HG03039 (cell line): ENCODE data around the gene MAPKAP1.

Experiments
- ATAC-seq: cut with Tn5 transposase; IDR thresholded peaks from one replicate; pipeline ENCODE4 v1.9.1; 2021; ENCODE audit warnings: mild to moderate bottlenecking, moderate library complexity; ENCODE audit not compliant: unreplicated experiment

MAPKAP1 gene

DNA sequence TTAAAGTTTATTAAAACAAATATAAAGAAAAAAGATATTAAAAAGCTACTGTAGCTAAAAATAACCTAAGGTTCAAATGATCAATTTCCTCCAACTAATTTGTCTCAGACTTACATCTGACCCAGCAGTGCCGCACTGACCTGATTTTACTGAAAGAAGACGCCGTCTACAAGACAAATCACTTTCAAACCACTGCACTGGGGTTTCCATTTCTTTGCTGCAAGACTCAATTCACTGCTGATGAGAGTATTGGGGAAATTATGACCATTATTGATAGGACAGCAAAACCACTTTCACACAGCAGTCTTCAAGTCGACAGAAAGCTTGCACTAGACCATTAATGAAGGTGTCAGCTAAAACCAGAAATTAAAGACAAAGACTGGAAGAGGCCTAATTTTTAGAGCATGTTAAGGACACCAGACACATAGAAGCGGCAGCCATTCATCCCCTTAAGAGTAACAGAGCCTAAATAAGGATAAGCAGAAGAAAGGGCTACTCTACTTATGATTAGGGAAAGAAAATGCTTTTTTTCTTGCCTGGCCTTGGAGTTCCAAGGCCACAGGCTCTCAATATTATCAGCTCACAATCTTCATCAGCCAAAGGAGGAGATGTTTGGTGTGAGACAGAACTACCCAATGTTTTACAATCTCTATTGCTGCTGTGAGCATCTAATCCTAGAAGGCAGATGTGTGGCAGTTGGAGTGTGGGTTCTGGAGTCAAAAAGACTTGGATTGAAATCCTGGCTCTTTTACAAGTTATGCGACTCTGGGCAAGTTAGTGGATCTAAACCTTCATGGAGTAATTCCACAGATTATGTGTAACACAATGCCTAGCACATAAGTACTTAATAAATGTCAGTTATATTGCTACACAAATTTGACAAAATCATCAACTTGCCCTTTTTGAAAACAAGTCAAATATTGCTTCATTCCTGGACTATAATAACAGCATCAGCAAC is 190.7 kb downstream of the MAPKAP1 start:
- ATAC-seq: no peak

DNA sequence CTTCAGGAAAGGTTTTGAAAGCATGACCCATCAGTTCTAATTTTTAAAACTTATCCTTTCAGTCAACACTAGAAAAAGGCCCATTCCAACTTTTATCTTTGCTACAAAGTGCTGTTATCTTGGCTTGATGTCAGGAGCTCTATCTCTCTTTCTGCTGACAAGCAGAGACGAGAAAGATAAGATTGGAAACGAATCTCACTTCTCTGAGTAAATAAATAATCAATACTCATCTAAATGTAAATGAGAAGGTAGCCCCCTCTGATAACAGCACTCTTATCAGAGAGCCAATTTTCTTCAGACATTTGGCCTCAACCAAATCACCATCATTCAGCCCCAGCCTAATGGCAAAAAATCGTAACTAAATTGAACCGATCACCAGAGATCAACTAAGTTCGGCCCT is 191.7 kb downstream of the MAPKAP1 start:
- no peak for ATAC-seq

DNA sequence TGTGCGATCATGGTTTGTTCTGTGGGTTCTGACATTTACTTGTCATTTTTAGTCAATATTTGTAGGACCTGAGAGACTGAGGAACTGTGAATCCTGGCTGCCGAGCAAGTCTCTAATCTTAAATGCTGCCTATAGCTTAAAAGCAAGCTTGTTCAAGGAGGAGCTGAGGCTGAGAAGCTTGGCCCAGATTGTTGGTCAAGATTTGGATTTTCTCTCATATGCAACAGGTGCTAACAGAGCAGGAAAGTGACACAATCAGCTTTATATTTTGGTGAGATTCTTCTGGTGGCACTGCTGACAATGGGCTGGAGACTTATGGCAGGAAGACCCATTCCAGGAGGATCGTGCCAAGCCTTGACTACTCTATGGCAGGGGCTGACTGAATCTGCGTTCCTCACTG is 192.5 kb downstream of the MAPKAP1 start:
- ATAC-seq: no peak

DNA sequence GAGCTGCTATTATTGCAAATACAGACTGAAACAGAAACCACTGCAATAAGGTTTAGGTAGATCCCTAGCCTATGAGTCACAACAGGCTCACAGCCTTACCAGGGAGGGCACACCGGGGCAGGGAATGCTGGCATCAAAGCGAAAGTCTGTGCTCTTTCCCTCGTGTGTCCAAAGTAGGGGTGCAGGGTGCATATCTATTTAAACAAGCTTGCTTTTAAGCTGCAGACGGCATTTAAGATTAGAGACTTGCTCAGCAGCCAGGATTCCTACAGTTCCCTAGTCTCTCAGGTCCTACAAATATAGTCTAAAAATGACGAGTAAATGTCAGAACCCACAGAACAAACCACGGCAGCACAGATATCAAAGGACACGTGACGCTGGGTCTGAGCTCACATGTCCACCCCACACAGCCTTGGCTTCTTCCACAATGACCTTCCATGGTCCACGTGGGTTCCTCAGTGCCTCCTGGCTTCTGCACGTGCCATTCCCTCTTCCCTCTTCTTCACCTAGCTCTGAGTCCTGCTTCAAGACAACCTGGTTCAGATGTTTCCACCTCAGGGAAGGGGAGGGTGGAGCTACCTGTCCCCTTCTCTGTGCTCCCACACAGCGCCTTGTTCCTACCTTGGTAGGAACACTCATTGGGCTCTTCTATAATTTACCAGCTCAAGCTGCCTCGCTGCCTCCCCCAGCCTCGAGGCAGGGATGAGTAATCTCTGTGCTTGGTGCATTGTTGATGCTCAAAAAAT is 193.2 kb downstream of the MAPKAP1 start:
- peak; percentile 65 for ATAC-seq

DNA sequence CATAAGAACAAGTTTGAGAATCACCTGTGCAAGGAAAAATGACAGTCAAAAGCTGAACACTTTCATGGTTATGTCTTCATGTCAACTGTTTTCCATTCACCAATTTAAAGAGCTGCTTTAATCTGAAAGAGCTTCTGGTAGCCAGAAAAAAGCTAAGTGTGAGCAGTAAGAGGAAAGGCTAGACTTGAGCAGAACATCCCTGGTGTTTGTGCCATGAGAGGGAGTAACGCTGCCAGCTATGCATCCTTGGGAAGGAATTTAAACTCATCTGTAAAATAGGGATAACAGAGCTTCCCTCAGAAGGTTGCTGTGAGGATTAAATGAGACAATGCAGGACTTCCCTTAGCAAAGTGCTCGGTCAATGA is 193.7 kb downstream of the MAPKAP1 start:
- ATAC-seq: no peak

DNA sequence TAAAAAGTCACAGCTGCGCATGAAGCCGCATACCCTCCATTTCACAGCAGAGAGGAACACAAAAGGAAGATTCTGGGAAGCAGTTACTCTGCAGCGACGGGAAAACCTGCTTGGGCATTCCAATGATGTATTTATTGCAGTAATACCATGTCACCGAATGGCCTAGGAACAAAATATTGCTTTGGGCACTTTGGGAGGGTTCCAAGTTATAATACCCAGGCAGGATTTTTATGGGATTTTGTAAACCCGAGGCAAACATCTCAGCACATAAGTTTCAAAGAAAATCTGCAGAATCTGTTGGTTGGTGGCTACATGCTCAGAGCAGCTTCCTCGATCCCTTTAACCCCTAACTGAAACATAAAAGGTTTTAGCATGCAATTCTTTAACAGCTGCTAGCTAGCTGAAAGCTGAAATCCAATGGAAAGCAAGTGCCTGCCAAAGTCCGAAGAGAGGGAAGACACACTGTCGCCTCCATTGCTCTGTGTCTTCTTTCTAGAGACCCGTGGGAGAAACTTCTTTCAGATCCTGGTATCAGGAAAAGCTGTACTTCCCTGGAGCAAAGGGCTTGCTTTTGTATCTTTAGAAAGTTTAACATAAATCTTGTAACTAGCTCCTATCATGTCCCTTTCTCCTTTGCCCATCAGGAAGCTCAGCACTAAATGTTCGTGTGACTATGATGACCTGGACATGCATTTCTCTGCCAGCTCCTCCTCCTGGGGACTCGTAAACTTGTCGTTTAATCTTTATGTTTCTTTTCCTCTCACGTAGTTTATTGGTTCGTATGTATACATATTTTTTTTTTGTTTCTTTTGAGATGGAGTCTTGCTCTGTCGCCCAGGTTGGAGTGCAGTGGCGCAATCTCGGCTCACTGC is 195.0 kb downstream of the MAPKAP1 start:
- no peak for ATAC-seq

DNA sequence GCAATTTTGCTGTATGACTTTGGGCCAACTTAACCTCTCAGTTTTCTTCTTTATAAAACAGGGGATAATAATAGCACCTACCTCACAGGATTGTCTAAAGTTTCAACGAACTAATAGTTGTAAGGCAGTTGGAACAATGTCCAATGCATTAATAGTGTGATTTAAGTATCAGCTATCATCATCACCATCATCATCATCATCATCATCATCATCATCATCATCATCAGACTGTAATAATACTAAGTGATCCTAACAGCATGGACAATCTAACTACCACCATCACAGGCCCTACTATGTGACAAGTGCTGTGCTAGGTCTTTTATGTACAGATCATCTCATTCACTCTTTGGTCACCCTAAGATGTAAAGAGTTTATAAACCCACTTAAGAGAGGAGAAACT is 196.0 kb downstream of the MAPKAP1 start:
- ATAC-seq: no peak

DNA sequence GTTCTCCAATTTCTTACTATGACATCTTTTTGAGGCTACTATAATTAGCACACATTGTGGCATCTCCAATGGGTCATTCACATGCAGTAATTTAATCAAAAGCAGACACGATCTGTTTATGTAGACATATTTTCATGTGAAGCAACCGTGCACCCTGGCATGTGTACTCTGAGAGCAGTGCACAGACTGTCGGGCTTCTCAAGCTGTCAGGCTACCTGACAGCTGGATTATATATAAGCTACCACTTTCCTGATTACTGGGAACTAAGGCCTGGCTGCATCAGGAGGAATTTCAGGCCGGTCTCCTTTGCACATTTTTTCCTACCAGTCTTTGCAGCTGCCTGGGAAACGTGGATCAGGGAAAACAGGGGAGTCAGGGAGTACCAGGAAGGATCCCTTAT is 197.5 kb downstream of the MAPKAP1 start:
- no peak for ATAC-seq

DNA sequence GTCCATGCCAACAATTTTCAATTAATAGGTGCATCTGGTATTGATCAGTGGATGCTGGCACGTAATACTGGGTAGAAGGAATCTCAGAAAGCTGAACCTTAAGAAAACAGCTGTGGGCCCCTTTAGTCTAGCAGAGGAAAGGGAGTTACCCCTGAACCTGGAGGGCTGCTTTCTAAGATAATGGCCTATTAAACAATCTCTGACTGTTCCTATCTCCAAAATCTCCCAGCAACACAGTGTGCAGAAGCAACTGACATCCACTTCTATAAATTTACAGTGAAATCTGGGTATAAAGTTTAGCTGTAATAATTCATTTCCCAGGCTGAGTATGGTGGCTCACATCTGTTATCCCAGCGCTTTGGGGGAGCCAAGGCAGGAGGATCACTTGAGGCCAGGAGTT is 198.8 kb downstream of the MAPKAP1 start:
- ATAC-seq: no peak

DNA sequence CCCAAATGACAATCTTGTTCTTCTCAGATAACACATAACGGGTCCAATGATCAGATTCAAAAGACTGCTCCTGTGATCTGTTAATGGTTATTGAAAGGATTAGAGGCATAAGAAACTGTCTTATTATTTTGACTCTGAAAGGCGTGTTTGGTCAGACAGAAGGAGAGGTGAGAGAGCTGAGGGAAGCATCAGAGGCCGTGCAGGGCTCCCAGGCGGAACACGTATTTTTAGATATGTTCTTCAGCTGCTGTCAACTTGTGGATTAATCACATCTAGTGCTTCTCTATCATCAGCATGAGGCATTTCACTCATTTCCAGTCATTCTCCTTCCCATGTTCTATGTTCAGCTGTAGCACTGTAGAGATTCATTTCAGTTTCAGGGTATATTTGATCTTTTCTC is 199.8 kb downstream of the MAPKAP1 start:
- ATAC-seq: no peak

DNA sequence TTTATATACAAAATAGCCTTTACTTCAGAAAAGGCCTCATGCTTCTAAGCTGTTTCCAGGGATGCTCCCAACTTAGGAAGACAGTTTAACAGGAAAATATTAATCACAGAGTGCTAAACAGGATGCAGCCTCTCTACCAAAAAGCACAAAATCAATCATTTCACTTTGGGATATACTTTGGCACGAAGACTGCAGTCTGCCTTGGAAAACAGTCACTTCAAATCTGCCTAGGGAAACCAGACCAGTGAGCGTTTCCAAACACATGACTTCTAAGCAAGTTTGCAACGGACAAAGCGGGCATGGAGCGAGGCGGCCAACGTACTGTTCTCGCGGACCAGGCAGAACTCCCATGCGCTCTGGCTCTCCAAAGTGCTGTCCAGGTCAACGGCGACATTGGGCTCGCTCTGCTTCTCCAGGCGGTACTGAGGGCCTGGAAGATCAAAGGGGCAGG is 201.0 kb downstream of the MAPKAP1 start:
- ATAC-seq: no peak

DNA sequence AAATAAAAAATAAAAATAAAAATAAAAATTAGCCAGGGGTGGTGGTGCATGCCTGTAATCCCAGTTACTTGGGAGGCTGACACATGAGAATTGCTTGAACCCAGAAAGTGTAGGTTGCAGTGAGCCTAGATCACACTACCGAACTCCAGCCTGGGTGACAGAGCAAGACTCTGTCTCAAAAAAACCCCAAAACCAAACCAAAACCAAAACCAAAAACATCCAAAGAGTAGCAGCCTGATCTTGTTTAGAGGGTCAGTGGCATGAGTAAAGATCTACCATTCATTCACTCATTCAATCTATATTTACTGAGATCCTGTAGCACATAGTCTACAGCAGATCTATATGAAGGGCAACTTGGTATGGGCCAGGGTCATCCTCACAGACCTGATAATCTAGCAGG is 202.4 kb downstream of the MAPKAP1 start:
- no peak for ATAC-seq

DNA sequence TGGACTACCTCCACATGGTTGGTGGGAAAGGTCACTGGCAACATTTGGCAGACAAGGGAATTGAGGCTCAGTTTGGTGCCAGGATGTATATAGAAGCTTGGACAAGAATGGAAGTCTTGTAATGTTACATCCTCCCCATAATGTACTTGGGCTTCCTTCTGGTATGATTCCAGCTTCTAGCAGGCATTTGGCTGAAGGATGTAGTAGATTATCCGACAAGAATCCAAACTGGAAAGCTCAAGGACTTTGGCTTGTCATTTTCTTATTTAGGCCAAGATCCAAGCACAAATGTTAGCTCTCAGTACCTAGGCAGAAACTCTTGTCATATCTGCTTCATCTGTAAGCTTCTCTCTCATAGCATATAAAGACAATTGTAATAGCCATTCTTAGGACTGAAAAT is 209.1 kb downstream of the MAPKAP1 start:
- ATAC-seq: no peak

DNA sequence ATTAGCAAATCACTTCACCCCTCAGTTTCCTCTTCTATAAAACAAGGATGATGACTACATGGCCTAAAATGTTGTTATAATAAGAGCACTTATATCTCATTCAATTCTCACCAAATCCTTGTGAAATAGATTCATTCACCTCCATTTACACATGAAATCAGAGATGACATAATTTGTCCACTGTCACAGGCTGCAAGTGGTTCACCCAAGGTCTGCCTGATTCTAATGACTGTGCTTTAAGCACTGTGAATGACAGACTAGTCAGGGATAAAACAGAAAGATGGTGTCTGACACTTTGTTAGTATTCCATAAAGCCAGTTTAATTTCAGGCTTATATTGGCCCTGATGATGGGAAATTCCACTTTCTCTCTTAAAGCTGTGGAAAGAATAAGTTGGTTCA is 209.5 kb downstream of the MAPKAP1 start:
- ATAC-seq: no peak

DNA sequence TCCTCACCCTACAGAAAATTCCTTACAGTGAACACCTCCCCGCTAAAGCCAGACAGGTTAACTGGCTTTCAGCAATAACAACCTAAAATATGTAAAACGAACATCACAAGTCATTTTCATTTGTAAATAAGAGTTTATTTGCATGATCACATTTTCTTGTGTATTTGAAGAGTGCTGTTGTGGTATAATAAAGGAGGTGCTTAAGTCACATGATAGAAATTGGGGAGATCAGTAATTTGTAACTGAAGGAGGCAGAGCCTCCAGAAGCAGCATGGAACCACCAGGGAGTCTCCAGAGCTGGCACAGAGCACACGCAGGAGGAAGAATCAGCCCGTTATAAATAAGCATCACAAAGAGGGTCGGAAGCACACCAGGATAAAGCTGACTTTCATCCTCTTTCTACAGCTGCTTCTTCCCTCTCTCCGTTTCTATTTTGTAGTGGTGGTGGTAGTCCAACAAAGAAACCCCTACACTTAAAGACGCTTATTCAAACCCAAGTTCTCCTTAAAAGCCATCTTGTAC is 210.6 kb downstream of the MAPKAP1 start:
- ATAC-seq: no peak

DNA sequence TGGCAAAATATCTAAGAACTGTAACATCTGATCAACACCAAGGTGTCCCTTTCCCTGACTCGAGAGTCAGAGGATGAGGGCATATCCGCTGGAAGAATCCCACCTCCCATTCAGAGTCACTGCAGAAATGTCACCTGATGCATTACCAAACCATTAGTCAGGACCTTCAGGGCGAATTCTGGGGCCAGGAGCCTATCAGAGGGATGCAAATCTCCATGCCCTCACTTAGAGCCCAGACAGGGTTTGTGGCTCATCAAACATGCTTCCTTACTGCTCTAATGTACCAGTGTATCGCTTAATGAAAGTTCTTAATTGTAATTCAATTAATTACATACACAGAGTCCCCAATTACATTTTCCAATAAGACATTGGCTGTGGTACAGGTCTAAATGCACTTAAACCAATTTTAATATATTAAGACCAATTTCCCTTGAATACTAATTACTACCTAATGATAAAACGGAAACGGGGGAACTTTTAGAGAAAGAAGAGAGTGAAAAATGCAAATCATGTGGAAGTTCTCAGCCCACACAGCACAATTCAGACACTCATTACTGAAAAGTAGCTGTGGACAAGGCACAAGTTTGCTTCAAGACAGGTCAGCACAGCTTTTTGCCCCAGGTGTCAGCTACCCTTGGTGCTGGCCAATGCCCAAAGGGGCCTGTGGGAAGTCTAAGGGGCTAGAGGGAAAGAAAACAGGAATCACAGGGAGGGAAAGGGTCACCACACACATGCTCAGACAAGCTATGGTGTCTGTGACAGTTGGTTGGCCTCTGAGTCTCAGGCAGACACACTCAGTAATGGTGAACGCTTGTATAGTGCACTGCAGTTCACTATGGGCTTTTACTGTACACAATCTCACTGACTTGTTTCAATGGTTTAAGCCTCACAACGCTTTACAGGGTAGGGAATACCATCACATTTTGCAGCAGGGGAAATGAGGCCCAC is 211.6 kb downstream of the MAPKAP1 start:
- no peak for ATAC-seq

DNA sequence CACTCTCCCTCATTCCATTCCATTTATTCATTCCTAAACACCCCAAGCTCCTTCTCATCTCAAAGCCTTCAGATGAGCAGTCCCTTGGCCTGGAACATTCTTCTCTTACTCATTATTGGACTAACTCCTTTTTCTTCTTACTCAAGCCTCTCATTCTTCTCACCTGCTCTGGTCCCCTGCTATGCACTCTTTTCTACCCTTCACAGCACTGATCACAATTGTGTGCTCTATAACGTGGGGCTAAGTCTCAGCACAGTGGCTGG is 212.4 kb downstream of the MAPKAP1 start:
- ATAC-seq: no peak

DNA sequence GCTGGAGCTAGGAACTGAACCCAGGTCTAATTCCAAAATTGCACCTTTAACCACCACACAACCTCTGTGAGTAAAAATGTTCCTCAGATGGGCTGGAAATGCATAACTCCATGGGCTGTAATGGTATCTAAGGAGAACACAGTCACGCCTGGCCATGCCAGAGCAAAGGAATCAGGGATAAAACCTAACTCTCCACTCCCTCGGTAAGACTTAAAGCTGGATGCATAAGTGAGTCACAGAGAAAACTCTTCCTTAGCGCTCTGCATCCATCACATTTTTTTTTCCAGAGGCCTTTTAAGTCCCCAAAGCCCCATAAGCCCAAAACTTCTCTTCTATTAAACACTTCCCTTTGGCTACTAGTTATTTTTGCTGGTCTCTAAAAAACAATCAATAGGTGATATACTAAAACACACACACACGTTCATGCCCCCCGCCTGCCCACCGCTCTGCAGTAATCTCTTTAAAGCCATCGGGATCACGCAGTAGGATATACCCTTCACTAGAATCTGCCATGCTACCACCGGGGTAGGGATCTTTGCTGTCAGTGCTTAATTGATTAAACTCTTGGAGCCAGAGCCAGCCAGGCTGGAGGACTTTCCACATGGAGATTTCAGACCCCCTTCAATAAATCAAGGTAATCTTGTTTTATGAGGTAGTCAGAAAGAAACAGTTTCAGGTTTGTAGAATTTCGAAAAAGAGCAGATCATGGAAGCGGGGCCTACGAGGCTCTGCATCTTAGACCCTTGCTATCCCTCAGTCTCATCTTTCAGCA is 212.9 kb downstream of the MAPKAP1 start:
- no peak for ATAC-seq

DNA sequence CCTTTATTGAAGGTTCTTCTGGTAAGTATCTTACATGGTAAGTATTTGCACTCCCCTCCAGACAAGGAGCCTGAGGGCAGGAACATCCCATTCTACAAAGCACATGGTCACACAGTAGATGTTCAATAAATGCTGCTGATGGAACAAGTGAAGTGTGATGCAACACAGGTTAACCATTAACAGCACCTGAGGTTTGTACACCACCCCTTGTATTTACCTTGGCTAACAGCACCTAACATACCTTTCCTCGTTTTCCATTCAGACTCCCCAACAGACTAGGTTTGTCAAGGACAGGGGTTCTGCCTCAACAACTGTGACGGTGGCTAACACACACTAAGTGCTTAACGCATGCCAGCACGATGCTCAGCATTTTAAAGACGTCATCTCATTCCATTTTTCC is 213.6 kb downstream of the MAPKAP1 start:
- ATAC-seq: no peak
